Pons (tissue), 1 donor: Measurements from ENCODE around the gene TSHZ2.
"Not testable (repeated sequence)": the region's sequence is repeated elsewhere in the genome, so short reads cannot be mapped to it uniquely, and the experiment has no call there.

ENCODE experiments used
- DNase-seq: peaks from one replicate; pipeline ENCODE4 v3.0.0-alpha.2; 2016; ENCODE audit warnings: low spot score

The TSHZ2 gene

DNA sequence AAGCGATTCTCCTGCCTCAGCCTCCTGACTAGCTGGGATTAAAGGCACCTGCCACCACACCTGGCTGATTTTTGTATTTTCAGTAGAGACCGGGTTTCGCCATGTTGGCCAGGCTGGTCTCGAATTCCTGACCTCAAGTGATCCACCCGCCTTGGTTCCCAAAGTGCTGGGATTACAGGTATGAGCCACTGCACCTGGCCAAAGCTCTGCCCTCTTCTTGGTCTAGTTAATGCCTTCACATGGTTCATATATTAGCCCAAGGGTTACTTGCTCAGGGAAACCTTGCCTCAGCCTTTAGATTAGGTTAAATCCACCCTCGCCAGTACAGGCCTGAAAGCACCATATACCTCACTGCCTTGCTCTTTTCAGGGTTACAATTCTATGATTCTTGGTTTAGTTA is 26.1 kb downstream of the TSHZ2 start:
- no peak for DNase-seq

DNA sequence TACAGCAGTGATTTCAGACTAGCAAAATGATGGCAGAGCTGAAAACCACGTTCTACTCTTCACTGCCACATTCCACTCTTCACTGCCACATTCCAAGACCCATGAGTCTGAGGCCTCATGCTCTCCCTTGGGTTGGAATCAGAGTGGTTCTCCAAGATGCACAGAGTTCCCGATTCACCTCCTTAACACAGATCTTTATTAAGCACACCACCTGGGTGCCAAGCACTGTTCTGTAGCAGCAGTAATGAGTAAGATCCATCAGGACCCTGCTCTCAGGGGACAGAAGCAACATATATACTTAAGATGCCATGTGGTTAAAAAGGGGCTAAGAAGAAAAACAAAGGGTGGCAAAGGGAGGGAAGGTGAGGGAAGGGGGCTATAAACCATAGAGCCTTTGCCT is 26.9 kb downstream of the TSHZ2 start:
- no peak for DNase-seq

DNA sequence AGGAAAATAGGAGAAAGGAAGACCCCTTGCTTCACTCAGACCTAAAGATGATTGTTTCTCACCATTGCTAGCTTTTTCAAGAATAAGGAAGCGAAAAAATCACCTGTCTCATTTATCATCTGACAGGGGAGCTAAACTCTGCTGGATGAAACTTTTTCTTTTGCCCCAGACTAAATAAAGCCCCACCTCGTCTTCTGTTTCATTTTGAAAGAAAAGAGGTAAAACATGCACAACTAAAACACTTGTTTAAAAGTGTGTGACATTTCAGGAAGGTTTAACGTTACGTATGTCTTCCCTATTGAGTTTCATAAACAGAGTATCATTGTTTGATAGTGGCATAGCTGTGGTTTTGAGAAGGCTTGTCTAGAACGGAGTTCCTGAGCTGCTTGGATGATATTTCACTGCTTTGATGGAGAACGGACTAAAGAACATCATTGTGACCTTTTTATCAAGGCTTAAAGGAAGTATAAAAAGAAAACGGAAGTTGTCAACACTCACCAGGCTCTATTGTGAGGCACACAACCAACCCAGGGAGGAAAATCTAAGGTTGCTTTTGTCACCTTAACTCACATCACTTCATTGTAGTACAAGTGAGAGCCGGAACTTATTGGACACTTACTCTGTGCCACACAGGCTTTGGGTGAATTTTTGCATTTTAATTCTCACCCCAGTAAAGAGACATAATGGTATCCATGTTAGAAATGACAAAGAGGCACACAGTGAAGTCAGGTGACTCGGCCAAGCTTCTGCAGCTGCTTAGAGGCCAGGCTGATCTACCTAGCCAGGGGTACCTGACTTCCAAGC is 29.5 kb downstream of the TSHZ2 start:
- DNase-seq: no peak

DNA sequence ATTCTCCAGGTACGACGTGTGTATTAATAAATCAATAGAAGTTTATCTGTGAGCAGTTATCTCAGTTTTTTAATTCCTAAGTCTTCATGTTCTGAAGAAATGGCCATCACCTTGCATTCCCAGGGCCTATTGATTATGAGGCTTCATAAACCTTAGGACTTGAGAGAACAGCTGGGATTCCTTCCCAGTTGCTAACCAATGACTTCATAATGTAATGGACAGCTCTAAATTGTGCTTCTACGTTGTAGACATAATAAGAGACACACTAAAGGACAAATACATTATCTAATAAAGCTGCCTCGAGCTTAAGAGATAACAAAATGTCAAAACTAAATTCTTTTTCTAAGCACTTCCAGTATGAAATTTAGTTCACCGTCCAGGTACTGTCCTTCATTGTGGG is 30.6 kb downstream of the TSHZ2 start:
- DNase-seq: no peak

DNA sequence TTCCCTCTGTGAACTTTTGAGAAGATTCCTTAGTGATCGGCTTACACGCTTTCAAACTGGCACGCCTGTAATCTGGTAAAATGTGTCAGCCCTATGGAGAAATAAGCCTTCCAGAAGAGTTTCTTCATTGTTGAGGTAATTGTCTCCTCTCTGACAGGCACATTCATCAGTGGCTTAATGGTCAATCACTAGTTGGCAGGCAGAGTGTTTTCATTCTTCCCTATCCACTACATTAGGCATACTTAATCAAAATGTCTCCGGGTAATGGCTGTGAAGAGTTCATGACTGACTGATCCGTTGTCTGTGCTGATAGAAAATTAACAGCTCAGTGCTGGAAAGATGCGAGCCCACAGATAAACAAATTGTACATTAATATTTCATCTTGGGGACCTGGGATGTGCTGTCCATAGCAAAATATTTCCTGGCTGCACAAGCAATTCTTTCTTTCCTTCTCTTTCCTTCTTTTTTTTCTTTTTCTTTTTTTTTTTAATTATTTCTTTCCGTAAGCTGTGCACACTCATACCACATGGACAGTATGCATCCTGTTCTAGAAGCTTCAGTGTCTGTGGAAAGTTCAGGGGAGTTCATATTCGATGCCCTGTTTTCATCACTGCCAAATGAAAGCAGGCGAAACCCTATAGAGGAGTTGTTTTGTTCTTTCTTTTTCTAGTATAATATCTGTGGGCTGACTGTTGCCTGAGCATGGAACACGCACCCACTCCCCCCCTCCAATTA is 31.4 kb downstream of the TSHZ2 start:
- DNase-seq: no peak

DNA sequence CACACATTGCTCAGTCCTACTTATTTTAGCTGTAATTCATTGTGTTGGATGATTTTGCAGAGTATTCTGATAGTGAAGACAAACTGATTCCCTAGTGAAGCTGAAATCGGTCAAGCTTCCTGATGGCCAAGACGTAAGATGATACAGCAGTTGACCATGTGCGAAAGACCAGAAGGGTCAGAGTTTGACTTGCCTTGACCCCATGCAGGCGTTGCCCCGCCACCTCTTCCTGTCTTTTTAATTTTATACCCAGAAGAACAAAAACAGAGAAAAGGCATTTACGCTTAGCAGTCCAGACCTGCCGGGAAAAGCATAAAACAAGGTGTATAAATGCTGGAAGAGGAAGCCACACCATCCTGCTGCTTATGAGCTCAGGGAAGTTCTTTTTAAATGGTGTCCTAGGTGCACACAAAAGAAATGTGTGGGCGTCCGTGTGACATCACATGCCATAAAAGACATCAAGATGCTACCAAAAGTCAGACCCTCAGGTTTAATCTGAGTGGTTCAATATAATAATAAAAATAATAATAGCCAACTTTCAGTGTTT is 32.2 kb downstream of the TSHZ2 start:
- DNase-seq: no peak

DNA sequence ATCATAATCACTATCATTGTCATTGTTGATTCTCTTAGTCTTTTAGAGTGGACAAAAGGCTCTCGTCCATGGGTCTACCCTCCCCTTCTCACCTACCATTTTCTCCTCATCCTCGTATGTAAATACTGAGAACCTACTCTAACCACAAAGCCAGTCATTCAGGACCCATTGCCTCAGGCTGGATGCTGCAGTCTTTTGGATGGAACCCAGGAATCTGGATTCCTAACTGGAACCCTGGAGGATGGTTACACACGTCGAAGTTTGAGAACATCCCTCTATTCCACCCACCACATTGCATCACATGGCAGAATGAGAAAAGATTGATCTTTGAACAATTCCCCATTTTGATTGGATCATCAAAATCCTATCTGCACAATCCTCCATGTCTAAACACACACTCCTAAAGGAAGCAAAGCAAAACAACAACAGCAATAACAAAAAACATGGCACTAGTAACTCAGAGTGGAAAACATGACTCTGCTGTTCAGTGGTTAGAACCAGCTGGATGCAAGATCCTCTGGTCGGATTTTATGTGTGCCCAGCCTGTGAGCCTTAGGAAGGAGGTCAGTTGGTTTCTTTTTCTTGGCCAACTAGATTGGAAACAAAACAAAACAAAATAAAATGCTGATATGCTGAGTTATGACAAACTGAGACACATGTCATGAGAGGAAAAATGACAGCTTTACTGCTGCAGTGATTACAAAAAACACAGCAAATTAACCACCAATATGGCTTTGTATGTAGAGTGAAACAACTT is 38.0 kb downstream of the TSHZ2 start:
- DNase-seq: no peak

DNA sequence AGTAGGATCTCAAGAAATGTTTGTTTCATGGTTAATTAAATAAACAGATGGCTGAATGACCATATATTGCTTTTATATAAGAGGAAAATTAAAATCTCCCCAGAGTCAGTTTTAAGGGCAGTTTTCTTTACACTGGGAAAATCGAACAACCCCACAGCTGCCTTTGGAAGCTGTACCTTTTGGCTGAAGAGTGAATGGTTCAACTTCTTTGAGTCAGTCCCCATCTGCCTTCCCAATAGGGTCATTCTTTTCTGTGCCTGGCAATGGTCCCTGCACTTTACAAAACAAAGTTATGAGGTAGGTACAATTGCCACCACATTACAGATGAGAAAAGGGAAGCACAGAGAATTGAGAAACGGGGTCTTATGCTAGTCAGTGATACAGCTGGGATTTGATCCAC is 39.5 kb downstream of the TSHZ2 start:
- DNase-seq: no peak

DNA sequence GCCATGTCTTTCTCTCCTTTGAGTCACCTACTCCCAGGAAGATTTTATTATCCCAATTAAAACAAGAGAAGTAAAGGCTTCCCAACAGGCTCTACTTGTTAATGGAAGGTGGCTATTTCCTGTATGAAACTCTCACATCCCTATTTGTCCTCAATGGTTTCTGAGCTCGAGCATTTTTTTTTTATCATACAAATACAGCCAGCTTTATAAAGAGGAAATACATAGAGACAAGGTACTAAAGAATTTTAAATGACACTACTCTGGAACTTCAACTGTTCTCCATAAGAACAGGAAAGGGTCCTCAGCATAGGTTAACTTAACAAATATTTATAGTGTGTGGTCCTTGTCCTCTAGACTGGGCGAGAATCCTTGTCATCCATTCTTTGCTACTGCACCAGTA is 41.0 kb downstream of the TSHZ2 start:
- no peak for DNase-seq

DNA sequence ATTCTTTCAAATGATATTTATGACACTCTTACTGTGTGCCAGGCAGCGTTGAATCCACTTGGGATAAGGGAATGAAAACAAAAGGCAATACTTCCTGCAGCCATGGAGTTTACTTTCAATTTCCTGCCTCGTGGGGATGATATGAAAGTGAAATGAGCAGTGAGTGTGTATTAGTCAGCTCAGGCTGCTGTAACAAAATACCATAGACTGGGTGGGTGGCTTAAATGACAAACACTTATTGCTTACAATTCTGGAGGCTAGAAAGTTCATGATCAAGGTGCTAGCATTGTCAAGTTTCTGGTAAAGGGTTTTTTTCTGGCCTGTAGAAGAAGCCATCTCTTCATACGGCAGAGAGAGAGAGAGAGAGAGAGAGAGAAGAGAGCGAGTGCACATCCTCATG is 41.7 kb downstream of the TSHZ2 start:
- no peak for DNase-seq

DNA sequence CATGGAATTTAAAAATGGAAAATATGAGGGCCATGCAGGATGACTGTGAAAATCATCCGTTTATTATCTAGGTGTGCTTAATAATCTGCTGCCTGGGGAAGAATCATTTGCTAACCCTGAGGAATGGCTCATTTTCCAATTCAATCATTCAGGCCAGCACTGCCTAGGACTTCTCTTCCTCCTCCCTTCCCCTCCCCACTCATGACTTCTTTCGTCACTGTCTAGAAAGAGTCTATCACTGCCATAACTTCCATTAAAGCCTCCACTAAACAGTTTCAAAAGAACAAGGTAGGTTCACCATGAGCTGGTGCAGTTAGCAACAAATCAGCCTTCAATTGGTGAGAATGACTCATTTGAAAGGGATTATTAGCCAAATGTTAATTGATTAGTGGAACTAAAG is 43.9 kb downstream of the TSHZ2 start:
- no peak for DNase-seq

DNA sequence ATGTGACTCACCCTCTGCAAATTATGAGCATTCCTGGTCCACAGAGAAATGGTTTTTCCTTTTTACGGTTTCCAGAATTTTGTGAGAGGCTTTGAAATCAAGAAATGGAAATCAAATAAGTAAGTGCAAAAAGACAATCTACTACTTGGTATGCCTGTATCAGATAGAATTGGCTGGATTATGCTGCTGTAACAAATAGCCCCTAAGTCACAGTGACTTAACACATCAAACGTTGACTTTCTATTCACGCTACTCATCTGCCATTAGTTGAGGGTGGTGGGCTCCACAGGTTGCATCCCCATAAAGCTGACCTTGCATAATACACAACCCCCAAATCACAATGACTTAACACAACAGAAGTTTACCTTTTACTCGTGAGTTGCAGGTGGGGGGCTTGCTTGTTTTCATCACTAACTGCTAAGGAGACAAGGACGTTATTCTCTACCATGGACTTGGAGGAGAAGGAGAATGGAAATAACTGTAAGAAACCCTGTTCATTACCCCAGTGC is 44.4 kb downstream of the TSHZ2 start:
- DNase-seq: no peak

DNA sequence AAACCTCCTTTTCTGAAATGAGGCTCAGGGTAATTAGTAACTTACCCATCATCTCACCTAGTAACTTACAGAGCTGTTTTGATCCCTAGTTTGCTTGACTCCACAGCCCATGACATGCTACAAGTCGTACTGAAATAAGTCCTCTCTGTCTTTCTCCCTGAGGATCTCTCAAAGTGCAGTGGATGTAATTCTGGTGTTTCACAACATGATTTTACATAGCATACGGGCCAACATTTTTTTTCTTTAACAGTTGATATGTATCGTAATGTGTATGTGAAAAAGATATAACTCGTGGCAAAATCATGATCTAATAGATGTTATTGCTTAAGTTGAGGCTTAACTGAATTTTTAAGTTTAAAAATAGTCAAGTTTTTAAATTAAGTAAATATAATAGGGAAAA is 45.0 kb downstream of the TSHZ2 start:
- DNase-seq: no peak

DNA sequence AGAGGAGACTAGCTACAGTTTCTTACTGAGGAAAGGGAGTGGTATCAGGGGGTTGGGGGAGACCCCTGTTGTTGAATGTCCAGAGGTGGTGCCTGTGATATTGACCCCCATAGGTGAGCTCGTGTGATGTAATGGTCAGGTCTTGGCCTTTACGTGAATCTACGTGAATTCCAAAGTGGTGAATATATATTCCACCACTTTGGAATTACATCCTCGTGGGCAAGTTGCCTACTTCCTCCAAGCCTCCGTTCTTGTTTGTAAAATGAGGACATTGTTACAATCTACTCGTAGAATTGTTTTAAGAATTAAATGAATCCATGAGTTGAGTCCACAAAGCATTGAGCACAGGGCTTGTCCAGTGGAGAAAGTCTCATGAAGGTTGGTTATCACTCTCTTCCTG is 47.3 kb downstream of the TSHZ2 start:
- no peak for DNase-seq

DNA sequence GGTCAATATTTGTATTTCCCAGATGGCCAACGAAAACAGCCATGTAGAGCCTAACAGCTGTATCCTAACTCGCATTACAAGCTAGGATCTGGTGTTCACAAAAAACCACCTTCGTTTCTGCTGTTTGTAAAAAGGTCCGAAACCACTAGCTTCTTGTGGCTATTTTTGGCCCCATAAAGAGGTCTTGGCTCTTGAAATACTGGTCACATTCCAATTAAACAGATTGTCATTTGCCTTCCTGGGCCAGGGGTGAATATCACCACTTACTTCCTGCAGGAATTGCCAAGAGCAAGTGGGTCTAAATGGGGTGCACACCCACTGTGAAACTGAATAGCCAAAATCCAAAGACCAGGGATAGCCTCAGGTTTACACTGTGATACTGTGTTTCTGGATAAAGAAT is 48.2 kb downstream of the TSHZ2 start:
- DNase-seq: no peak

DNA sequence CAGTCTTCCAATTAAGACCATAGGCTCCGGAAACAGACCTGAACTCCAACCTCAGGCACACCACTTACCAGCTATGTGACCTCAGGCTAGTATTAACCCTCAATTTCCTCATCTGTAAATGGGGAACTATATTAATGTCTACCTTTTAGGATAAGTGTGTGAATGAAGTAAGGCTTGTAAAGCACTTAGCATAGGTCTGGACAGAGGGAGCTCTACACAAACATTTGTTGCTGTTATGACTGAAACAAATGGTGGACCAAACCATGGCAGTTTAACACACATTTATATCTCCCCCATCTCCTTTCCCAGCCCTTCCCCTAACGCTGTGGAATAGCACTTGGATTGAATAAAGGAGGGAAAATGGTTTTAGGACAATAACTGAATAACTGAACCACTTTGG is 48.7 kb downstream of the TSHZ2 start:
- DNase-seq: no peak

DNA sequence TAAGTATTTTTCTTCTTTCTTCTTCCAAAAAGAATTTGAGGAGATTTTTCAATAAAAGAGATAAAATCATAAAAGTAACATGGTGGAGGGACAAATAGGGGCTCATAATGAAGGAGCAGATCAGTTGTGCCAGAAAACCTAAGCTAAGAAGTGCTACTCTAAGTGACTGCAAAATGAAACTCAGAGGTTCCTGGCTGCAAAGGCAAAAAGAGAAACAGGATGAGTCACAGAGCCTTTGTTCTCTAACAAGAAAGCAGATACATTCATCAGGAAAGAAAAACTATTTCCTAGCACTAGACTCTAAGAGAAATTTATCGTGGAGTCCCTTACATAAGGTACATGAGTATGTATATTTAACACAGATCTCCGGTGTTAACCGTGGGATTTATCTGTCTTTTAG is 49.8 kb downstream of the TSHZ2 start:
- no peak for DNase-seq

DNA sequence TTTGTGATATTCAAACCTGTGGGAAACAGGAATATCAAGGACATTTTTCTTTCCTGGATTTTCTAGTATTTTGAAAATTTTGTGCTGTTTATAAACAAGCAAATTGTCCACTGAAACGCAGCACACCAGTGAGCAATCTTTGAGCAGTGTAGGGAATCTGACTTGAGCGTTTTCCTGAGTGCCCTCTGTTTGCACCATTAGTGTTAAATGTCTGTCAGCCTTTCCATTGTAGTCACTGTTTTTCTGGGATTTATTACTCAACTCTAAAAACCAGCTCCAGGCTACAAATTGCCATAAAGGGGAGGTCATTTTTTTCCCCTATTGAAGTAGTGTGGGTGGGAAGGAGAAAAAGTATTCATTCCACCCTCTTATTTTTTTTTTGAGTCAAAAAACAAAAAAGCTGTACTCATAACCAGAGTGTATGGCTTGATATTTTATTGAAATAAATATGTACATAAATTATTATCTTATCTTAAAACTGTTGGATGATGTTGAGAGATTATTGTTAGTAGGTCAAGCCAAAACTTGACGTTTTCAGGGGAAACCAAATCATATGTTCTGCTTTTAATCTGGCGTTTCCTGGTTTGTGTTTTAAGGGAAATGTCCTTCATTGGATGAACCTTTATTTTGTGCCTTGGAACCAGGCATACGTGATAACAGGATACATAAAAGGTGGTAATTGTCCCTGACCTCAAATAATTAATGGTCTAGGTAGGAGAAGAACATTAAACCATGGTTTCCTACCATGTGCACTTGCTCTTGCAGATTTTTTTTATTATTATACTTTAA is 51.8 kb downstream of the TSHZ2 start:
- DNase-seq: no peak

DNA sequence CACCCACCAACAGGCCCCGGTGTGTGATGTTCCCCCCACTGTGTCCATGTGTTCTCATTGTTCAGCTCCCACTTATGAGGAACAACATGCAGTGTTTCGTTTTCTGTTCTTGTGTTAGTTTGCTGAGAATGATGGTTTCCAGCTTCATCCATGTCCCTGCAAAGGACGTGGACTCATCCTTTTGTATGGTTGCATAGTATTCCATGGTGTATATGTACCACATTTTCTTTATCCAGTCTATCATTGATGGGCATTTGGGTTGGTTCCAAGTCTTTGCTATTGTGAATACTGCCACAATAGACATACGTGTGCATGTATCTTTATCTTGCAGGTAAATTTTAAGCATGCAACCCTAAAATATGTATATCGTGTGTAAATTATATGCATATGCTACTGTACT is 52.5 kb downstream of the TSHZ2 start:
- not testable (repeated sequence) for DNase-seq

DNA sequence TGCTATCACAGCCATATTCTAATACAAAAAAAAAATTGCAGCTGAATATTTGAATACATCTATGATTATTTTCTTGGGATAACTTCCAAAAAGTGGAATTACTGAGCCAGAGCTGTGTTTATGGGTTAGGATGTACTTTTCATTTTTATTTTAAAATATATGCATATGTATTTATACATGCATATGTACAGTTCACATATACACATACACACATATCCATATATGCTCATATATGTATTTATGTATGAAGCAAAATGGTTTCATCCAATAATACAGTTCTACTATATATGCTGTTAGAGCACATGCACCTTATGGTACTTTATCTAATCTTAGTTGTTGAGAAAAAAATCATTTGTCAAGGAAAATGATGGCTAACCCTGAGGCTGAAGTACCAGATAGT is 54.9 kb downstream of the TSHZ2 start:
- DNase-seq: no peak

DNA sequence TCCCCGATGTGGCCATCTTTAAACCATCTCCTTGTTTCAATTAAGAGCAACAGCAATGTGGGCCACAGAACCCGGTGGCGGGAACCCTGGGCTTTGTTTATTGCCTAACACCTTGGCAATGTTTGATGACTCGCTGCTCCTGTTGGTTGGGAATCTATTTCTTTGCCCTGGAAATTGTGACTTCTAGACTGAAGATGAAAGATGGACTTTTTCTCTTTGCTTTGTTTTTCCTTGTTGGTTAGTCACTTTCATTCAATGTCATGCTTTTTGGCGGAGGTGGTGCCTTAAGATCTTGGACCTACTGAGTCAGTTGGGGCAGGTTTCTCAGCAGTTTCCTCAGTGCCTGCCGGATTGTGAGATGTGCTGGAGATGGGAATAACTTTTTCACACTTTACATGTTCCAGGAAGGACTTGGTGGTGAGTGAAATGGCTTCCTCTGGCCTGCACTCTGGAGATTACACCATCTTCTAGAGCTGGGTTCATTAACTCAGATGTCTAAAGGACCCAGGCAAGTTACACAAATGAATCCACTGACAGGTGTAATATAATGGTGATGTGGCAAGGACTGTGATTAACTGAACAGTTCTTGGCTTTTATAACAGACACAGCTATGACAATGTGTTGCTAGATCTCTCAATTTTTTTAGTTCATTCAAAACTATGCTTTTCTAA is 56.3 kb downstream of the TSHZ2 start:
- no peak for DNase-seq
